Measurements from ENCODE around the gene SELENOF.

The SELENOF gene

GRCh38 chr1:86924324-86924960, 10.5 kb upstream of the SELENOF start:
- TF ChIP-seq CTCF (IDR thresholded peaks at IDR 0.05; ENCODE audit: borderline replicate concordance, insufficient read depth, low read depth, low read length) = no peak
- no peak overlapping the region for H3K4me3 ChIP-seq (ENCODE audit: low read depth, low read length)

- TF ChIP-seq CTCF (IDR thresholded peaks at IDR 0.05; ENCODE audit: borderline replicate concordance, insufficient read depth, low read depth, low read length) = no peak
- H3K4me3 ChIP-seq (ENCODE audit: low read depth, low read length) = no peak overlapping the region
Measured at GRCh38 chr1:86922445-86922844, 8.5 kb upstream of the SELENOF start.

GRCh38 chr1:86916752-86917151, 2.8 kb upstream of the SELENOF start:
- TF ChIP-seq CTCF (IDR thresholded peaks at IDR 0.05; ENCODE audit: borderline replicate concordance, insufficient read depth, low read depth, low read length) = no peak
- H3K4me3 ChIP-seq (ENCODE audit: low read depth, low read length) = no peak overlapping the region

- TF ChIP-seq CTCF (IDR thresholded peaks at IDR 0.05; ENCODE audit: borderline replicate concordance, insufficient read depth, low read depth, low read length) = no peak
- peak overlapping the region; percentile 94 for H3K4me3 ChIP-seq (ENCODE audit: low read depth, low read length)
Measured at GRCh38 chr1:86915737-86916235, 1.9 kb upstream of the SELENOF start.

- TF ChIP-seq CTCF (IDR thresholded peaks at IDR 0.05; ENCODE audit: borderline replicate concordance, insufficient read depth, low read depth, low read length) = no peak
Measured at GRCh38 chr1:86914998-86915736, 1.2 kb upstream of the SELENOF start.

GRCh38 chr1:86914601-86914997, 673 bp upstream of the SELENOF start, which contains the start of gene HS2ST1:
Gene HS2ST1, plus strand, starts transcription at chr1:86914635.
- TF ChIP-seq CTCF (IDR thresholded peaks at IDR 0.05; ENCODE audit: borderline replicate concordance, insufficient read depth, low read depth, low read length) = no peak
- H3K4me3 ChIP-seq (ENCODE audit: low read depth, low read length) = peak within 1 kb of the TSS; percentile 94

More at GRCh38 chr1:86914998-86915736, 1.2 kb upstream of the SELENOF start:
- H3K4me3 ChIP-seq (ENCODE audit: low read depth, low read length) = peak overlapping the region; percentile 94

Measured in GM12875 (cell line).